Adrenal gland (tissue), 5 donors: Measurements from ENCODE around the gene MIEF1.

Experiments used
- CTCF ChIP-seq, 6 experiments: fragments of 450-650 bp in 4 of 6; fragments of 200-600 bp in 2 of 6; sonication (generic) in 1 of 6; IDR thresholded peaks; 1 replicate in 5 of 6; 2 replicates in 1 of 6; pipeline versions ENCODE4 v1.5.1 to v1.8.0; 2016 to 2021; ENCODE audit warnings: antibody characterized with exemption in 6 of 6, mild to moderate bottlenecking in 2 of 6, moderate library complexity in 1 of 6
- POLR2A ChIP-seq, 2 donors: fragments of 450-650 bp; IDR thresholded peaks; one replicate each; pipeline ENCODE4 v1.6.1; 2017; ENCODE audit warnings: antibody characterized with exemption in 2 of 2, mild to moderate bottlenecking in 2 of 2, moderate library complexity in 1 of 2
- donor health status: DM: no; HTN: no; CAD: no.

- TF ChIP-seq CTCF (IDR thresholded peaks at IDR 0.05) (no peak), POLR2A (IDR thresholded peaks at IDR 0.05) (no peak)
These were observed 21.0 kb upstream of the MIEF1 start for GRCh38 chr22:39481054-39481453.
